GM21367 (cell line): ENCODE results near the gene CREBL2.
"Not testable (repeated sequence)": the region's sequence is repeated elsewhere in the genome, so short reads cannot be mapped to it uniquely, and the experiment has no call there.

Experiments used
- ATAC-seq: cut with Tn5 transposase; IDR thresholded peaks from one replicate; pipeline ENCODE4 v1.9.1; 2021; ENCODE audit not compliant: unreplicated experiment

Gene CREBL2

GRCh38 chr12:12635651-12636050, 24.0 kb downstream of the CREBL2 start:
- ATAC-seq, result no peak

- ATAC-seq, result peak; percentile 49
Measured at GRCh38 chr12:12636641-12637040, 25.0 kb downstream of the CREBL2 start.

GRCh38 chr12:12639995-12640394, 28.3 kb downstream of the CREBL2 start:
- ATAC-seq, result not testable (repeated sequence)

- ATAC-seq, result no peak
Measured at GRCh38 chr12:12641650-12642049, 30.0 kb downstream of the CREBL2 start.

- no peak for ATAC-seq
Measured at GRCh38 chr12:12642916-12643315, 31.2 kb downstream of the CREBL2 start.

GRCh38 chr12:12645485-12645884, 33.8 kb downstream of the CREBL2 start:
- ATAC-seq, result peak; percentile 36

- peak; percentile 68 for ATAC-seq
Measured at GRCh38 chr12:12645968-12646367, 34.3 kb downstream of the CREBL2 start.

GRCh38 chr12:12646483-12647072, 34.9 kb downstream of the CREBL2 start:
- no peak for ATAC-seq

GRCh38 chr12:12648284-12648683, 36.6 kb downstream of the CREBL2 start:
- ATAC-seq, result no peak

- no peak for ATAC-seq
Measured at GRCh38 chr12:12648951-12649650, 37.4 kb downstream of the CREBL2 start.

- no peak for ATAC-seq
Measured at GRCh38 chr12:12651752-12652151, 40.1 kb downstream of the CREBL2 start.

GRCh38 chr12:12652704-12653103, 41.0 kb downstream of the CREBL2 start:
- ATAC-seq, result not testable (repeated sequence)

- ATAC-seq, result no peak
Measured at GRCh38 chr12:12653922-12654321, 42.2 kb downstream of the CREBL2 start.

- ATAC-seq, result no peak
Measured at GRCh38 chr12:12654691-12655460, 43.2 kb downstream of the CREBL2 start.

- ATAC-seq, result no peak
Measured at GRCh38 chr12:12660201-12660600, 48.5 kb downstream of the CREBL2 start.

GRCh38 chr12:12661086-12661856, 49.6 kb downstream of the CREBL2 start:
- ATAC-seq, result no peak

GRCh38 chr12:12663644-12664294, 52.1 kb downstream of the CREBL2 start:
- ATAC-seq, result no peak

GRCh38 chr12:12665194-12665593, 53.5 kb downstream of the CREBL2 start:
- ATAC-seq, result no peak

GRCh38 chr12:12668005-12668404, 56.3 kb downstream of the CREBL2 start:
- no peak for ATAC-seq

- ATAC-seq, result no peak
Measured at GRCh38 chr12:12669020-12669419, 57.3 kb downstream of the CREBL2 start.
